ENCODE measurements around the gene MT1E. TPM values are rescaled to one million over a fixed set of nuclear protein-coding genes. Genes with fewer than 3 reads are reported as not detected.

The MT1E gene
- total and polyA plus RNA-seq, 2 of the 8 experiments (the other 6 are each of a cell fraction or from before 2014, with no cell fraction given), result 7.9 to 117 TPM

- TF ChIP-seq USF2 (IDR thresholded peaks at IDR 0.05; ENCODE audit: low read length) (no peak), SUZ12 (IDR thresholded peaks at IDR 0.05; ENCODE audit: low read length) (no peak), POU5F1 (IDR thresholded peaks at IDR 0.05; ENCODE audit: low read depth, low read length) (no peak)
These were observed 24.2 kb downstream of the MT1E start (continued) for GRCh38 chr16:56649820-56650219.
